22Rv1 (cell line): Measurements from ENCODE around the gene ITM2B.

Experiments used
- ZFX ChIP-seq: fragments of 450-650 bp; IDR thresholded peaks from 2 replicates; pipeline ENCODE4 v1.6.1; 2017; ENCODE audit warnings: antibody characterized with exemption, borderline replicate concordance
- TF ChIP-seq, protein P1 (sequence below): fragments of 450-650 bp; IDR thresholded peaks from 2 replicates; pipeline ENCODE4 v1.5.1; 2017; ENCODE audit warnings: mild to moderate bottlenecking

DNA sequence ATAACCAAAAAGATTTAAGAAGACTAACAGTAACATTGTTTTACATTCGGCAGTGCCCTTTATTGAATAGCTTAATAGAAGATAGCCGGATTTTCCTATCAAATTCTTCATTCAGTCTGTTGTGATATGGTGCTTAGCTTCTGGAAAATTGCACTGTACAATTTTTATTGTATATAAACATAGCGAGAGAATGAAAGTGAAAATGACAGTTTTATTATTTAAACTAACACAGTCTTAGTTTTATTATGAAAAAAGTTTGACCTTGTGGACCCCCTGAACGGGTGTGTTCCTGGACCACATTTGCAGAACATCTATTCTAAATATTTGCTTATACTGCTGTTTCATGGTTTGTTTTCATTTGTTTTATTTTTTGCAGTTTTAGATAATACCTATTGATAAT, 8.6 kb downstream of the ITM2B start:
- TF ChIP-seq, protein P1, sequence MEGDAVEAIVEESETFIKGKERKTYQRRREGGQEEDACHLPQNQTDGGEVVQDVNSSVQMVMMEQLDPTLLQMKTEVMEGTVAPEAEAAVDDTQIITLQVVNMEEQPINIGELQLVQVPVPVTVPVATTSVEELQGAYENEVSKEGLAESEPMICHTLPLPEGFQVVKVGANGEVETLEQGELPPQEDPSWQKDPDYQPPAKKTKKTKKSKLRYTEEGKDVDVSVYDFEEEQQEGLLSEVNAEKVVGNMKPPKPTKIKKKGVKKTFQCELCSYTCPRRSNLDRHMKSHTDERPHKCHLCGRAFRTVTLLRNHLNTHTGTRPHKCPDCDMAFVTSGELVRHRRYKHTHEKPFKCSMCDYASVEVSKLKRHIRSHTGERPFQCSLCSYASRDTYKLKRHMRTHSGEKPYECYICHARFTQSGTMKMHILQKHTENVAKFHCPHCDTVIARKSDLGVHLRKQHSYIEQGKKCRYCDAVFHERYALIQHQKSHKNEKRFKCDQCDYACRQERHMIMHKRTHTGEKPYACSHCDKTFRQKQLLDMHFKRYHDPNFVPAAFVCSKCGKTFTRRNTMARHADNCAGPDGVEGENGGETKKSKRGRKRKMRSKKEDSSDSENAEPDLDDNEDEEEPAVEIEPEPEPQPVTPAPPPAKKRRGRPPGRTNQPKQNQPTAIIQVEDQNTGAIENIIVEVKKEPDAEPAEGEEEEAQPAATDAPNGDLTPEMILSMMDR, result no peak
- no peak for TF ChIP-seq ZFX
